PFSK-1 (cell line): ENCODE measurements around the gene ANKRD27.

Experiments
- REST ChIP-seq, 2 experiments: IDR thresholded peaks; 2 replicates each; pipeline versions ENCODE4 v1.6.1 to v1.8.0; 2011 to 2012; ENCODE audit warnings: low read depth in 2 of 2, low read length in 2 of 2, control low read depth in 1 of 2, inconsistent platforms in 1 of 2, mild to moderate bottlenecking in 1 of 2, moderate library complexity in 1 of 2; ENCODE audit not compliant: insufficient read depth in 1 of 2
- TAF1 ChIP-seq: IDR thresholded peaks from 2 replicates; pipeline ENCODE4 v1.6.1; 2012; ENCODE audit warnings: low read length, control low read depth, borderline replicate concordance; ENCODE audit not compliant: insufficient read depth

- TF ChIP-seq TAF1 (no peak), REST (IDR thresholded peaks at IDR 0.05; ENCODE audit: insufficient read depth in 1 of 2, low read depth in 2 of 2, low read length in 2 of 2) (no peak)
These were observed 45.9 kb upstream of the ANKRD27 start for GRCh38 chr19:32720936-32721250.
